Activated naive CD8-positive, alpha-beta T cell treated with anti-CD3 and anti-CD28 coated beads, Interleukin-2, amount 50 U/mL, for 16 hours (primary cell): ENCODE data around the gene EIF2B5.

Source experiments
- DNase-seq: peaks from one replicate; pipeline ENCODE4 v3.0.0-alpha.2; 2020; ENCODE audit warnings: low read depth, low spot score

Gene EIF2B5

GRCh38 chr3:184173374-184173722 lies 38.2 kb downstream of the EIF2B5 start:
- no peak for DNase-seq

GRCh38 chr3:184174284-184174645 lies 39.1 kb downstream of the EIF2B5 start:
- DNase-seq = no peak

GRCh38 chr3:184174646-184175492 lies 39.7 kb downstream of the EIF2B5 start, which contains the start of gene AP2M1:
TSS of gene AP2M1 (plus strand) at chr3:184174855. CDS start at chr3:184176994, 2,139 bp downstream.
- peak; percentile 94 for DNase-seq

GRCh38 chr3:184175506-184175905 lies 40.3 kb downstream of the EIF2B5 start:
- no peak for DNase-seq

GRCh38 chr3:184175981-184176376 lies 40.8 kb downstream of the EIF2B5 start:
- no peak for DNase-seq

GRCh38 chr3:184176377-184177330 lies 41.5 kb downstream of the EIF2B5 start:
- DNase-seq = no peak

GRCh38 chr3:184177331-184177731 lies 42.2 kb downstream of the EIF2B5 start:
- no peak for DNase-seq

GRCh38 chr3:184177767-184178306 lies 42.7 kb downstream of the EIF2B5 start:
- no peak for DNase-seq

GRCh38 chr3:184178521-184179138 lies 43.5 kb downstream of the EIF2B5 start:
- DNase-seq = no peak

- DNase-seq = no peak
Measured at GRCh38 chr3:184180165-184180564, 45.0 kb downstream of the EIF2B5 start.

- no peak for DNase-seq
Measured at GRCh38 chr3:184181596-184181995, 46.4 kb downstream of the EIF2B5 start.

GRCh38 chr3:184183679-184184078 lies 48.5 kb downstream of the EIF2B5 start:
- DNase-seq = no peak

GRCh38 chr3:184184546-184185230 lies 49.5 kb downstream of the EIF2B5 start:
- DNase-seq = no peak

GRCh38 chr3:184185461-184186183 lies 50.5 kb downstream of the EIF2B5 start:
- peak; percentile 98 for DNase-seq

GRCh38 chr3:184186184-184186901 lies 51.2 kb downstream of the EIF2B5 start, which contains the start of gene ABCF3:
TSS of gene ABCF3 (plus strand) at chr3:184186199. CDS start at chr3:184186208, 9 bp downstream.
- DNase-seq = no peak

GRCh38 chr3:184186902-184187207 lies 51.7 kb downstream of the EIF2B5 start:
- no peak for DNase-seq

- DNase-seq = no peak
Measured at GRCh38 chr3:184188080-184188479, 52.9 kb downstream of the EIF2B5 start.

GRCh38 chr3:184189421-184189820 lies 54.3 kb downstream of the EIF2B5 start:
- no peak for DNase-seq

GRCh38 chr3:184192889-184193288 lies 57.7 kb downstream of the EIF2B5 start:
- no peak for DNase-seq

GRCh38 chr3:184193991-184194539 lies 58.9 kb downstream of the EIF2B5 start:
- DNase-seq = no peak
